ENCODE data around the gene CDH11.

DNA sequence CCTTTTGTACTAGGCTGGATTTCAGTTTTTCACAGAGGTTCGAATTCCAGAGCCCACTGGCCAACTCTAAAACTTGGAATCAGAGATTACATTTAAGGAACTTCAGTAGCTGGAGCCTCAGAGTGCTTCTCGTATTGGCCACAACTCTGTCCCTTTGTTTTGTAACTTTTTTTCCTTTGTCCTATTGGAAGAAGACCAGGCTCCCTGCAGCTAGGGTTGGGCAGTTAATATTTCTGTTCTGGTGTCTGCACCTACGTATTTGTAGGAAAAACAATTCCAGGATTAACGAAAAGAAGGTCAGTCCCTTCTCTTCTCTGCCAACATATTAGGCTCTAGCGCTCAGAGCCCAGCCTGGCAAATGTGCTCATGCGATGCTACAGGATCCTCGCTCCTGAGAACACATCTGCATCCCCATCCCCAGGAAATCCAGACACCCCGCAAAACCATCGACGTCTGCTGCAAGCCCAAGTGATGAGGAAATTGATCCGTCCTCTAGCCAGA is 1.9 kb downstream of the CDH11 start:
- TF ChIP-seq POLR2AphosphoS5 (IDR thresholded peaks at IDR 0.05), result peak in 1 of 3 donors; percentile 49
- TF ChIP-seq CTCF (IDR thresholded peaks at IDR 0.05 in 8 of 11, conservative IDR thresholded peaks at IDR 0.05 in 3 of 11), result no peak

Data from spleen (tissue), 7 donors.